ENCODE results near the gene CAPN3.

DNA sequence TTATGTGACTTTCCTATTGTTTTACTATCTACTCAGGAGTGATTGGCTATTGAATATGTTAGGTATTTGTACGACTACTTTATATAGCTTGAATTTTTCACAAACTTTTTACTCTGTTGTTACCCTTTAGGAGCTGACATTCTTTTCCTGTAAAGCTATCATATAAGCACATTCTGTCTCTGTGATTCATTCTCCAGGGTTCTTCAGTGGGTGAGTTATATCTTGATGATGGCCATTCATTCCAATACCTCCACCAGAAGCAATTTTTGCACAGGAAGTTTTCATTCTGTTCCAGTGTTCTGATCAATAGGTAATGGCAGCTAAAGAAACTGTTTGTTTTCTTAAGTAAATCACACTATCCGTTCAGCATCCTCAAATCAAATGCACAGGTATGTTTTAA, 10.1 kb upstream of the CAPN3 start:
- TF ChIP-seq EZH2 (IDR thresholded peaks at IDR 0.05; ENCODE audit: low read depth, unreplicated experiment) (no peak), POLR2AphosphoS5 (IDR thresholded peaks at IDR 0.05; ENCODE audit: low read depth) (no peak), JUNB (IDR thresholded peaks at IDR 0.05; ENCODE audit: unreplicated experiment) (no peak), CREB1 (CRISPR knock-in tag; IDR thresholded peaks at IDR 0.05; ENCODE audit: low read depth) (no peak), EZH2phosphoT487 (IDR thresholded peaks at IDR 0.05; ENCODE audit: unreplicated experiment) (no peak), STAT1 (IDR thresholded peaks at IDR 0.05; ENCODE audit: unreplicated experiment) (no peak), ZNF114 (CRISPR knock-in tag; IDR thresholded peaks at IDR 0.05) (no peak)
- TF ChIP-seq, protein P1, sequence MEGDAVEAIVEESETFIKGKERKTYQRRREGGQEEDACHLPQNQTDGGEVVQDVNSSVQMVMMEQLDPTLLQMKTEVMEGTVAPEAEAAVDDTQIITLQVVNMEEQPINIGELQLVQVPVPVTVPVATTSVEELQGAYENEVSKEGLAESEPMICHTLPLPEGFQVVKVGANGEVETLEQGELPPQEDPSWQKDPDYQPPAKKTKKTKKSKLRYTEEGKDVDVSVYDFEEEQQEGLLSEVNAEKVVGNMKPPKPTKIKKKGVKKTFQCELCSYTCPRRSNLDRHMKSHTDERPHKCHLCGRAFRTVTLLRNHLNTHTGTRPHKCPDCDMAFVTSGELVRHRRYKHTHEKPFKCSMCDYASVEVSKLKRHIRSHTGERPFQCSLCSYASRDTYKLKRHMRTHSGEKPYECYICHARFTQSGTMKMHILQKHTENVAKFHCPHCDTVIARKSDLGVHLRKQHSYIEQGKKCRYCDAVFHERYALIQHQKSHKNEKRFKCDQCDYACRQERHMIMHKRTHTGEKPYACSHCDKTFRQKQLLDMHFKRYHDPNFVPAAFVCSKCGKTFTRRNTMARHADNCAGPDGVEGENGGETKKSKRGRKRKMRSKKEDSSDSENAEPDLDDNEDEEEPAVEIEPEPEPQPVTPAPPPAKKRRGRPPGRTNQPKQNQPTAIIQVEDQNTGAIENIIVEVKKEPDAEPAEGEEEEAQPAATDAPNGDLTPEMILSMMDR (conservative IDR thresholded peaks at IDR 0.05; ENCODE audit: low read depth in 2 of 2), result no peak
- TF ChIP-seq, protein P2, sequence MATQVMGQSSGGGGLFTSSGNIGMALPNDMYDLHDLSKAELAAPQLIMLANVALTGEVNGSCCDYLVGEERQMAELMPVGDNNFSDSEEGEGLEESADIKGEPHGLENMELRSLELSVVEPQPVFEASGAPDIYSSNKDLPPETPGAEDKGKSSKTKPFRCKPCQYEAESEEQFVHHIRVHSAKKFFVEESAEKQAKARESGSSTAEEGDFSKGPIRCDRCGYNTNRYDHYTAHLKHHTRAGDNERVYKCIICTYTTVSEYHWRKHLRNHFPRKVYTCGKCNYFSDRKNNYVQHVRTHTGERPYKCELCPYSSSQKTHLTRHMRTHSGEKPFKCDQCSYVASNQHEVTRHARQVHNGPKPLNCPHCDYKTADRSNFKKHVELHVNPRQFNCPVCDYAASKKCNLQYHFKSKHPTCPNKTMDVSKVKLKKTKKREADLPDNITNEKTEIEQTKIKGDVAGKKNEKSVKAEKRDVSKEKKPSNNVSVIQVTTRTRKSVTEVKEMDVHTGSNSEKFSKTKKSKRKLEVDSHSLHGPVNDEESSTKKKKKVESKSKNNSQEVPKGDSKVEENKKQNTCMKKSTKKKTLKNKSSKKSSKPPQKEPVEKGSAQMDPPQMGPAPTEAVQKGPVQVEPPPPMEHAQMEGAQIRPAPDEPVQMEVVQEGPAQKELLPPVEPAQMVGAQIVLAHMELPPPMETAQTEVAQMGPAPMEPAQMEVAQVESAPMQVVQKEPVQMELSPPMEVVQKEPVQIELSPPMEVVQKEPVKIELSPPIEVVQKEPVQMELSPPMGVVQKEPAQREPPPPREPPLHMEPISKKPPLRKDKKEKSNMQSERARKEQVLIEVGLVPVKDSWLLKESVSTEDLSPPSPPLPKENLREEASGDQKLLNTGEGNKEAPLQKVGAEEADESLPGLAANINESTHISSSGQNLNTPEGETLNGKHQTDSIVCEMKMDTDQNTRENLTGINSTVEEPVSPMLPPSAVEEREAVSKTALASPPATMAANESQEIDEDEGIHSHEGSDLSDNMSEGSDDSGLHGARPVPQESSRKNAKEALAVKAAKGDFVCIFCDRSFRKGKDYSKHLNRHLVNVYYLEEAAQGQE (IDR thresholded peaks at IDR 0.05; ENCODE audit: unreplicated experiment), result no peak
- TF ChIP-seq, protein P3, sequence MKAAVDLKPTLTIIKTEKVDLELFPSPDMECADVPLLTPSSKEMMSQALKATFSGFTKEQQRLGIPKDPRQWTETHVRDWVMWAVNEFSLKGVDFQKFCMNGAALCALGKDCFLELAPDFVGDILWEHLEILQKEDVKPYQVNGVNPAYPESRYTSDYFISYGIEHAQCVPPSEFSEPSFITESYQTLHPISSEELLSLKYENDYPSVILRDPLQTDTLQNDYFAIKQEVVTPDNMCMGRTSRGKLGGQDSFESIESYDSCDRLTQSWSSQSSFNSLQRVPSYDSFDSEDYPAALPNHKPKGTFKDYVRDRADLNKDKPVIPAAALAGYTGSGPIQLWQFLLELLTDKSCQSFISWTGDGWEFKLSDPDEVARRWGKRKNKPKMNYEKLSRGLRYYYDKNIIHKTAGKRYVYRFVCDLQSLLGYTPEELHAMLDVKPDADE (IDR thresholded peaks at IDR 0.05), result no peak

All from GM23338 (cell line).